Chondrocyte (in vitro differentiated cells): Measurements from ENCODE around the gene NMUR2. TPM values are rescaled to one million over a fixed set of nuclear protein-coding genes. Genes with fewer than 3 reads are reported as not detected.

Experiments
- DNase-seq: peaks from one replicate; pipeline ENCODE4 v3.0.0; 2021; ENCODE audit warnings: mixed read lengths, low spot score
- H3K27ac Mint-ChIP-seq: one replicate; pipeline ENCODE4 v1.8.0; 2021; ENCODE audit warnings: mild to moderate bottlenecking, moderate library complexity, mixed read lengths; ENCODE audit not compliant: unreplicated experiment
- H3K27me3 Mint-ChIP-seq: 2 replicates; pipeline ENCODE4 v1.8.0; 2021; ENCODE audit warnings: low read depth, mixed read lengths
- H3K36me3 Mint-ChIP-seq: 2 replicates; pipeline ENCODE4 v1.8.0; 2021; ENCODE audit warnings: low read depth, mixed read lengths
- H3K4me1 Mint-ChIP-seq: 2 replicates; pipeline ENCODE4 v1.8.0; 2021; ENCODE audit warnings: low read depth, mild to moderate bottlenecking, mixed read lengths
- H3K4me3 Mint-ChIP-seq: one replicate; pipeline ENCODE4 v1.8.0; 2021; ENCODE audit warnings: mild to moderate bottlenecking, moderate library complexity, mixed read lengths; ENCODE audit not compliant: unreplicated experiment
- H3K9me3 Mint-ChIP-seq: 2 replicates; pipeline ENCODE4 v1.8.0; 2021; ENCODE audit warnings: low read depth, mixed read lengths
- CTCF ChIP-seq: fragments of 200-600 bp; sonication (generic); IDR thresholded peaks from 2 replicates; pipeline ENCODE4 v1.5.0; 2021; ENCODE audit warnings: antibody characterized with exemption, mild to moderate bottlenecking, moderate library complexity
- total RNA-seq: library from RNA; stranded (reverse); gene quantifications from 3 replicates; pipeline ENCODE4 v1.2.1, GENCODE V29; 2021

Gene NMUR2
- total RNA-seq, 1 donor from 2014 or later, result not detected

DNA sequence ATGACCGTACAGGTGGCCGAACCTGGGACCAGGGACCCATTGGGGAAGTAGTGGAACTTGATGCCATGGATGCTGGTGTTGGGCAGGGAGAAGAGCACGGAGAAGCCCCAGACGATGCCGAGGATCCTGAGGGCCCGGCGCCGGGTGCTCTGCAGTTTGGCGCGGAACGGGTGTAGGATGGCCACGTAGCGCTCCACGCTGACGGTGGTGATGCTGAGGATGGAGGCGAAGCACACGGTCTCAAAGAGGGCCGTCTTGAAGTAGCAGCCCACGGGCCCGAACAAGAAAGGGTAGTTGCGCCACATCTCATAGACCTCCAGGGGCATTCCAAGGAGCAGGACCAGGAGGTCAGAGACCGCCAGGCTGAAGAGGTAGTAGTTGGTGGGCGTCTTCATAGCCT, 585 bp downstream of the NMUR2 start:
- H3K9me3 Mint-ChIP-seq, result peaks cover 12% of the 10 kb centered on the region
- no peak overlapping the region for H3K27ac Mint-ChIP-seq
- H3K4me1 Mint-ChIP-seq, result no peaks in the 10 kb centered on the region
- H3K27me3 Mint-ChIP-seq, result peaks cover 7% of the 10 kb centered on the region
- TF ChIP-seq CTCF, result no peak
- no peak overlapping the region for H3K4me3 Mint-ChIP-seq
- no peaks in the 10 kb centered on the region for H3K36me3 Mint-ChIP-seq
- peak; percentile 49 for DNase-seq

- Mint-ChIP-seq H3K27me3 (peaks cover 16% of the 10 kb centered on the region), H3K9me3 (peaks cover 3% of the 10 kb centered on the region), H3K4me1 (no peaks in the 10 kb centered on the region), H3K27ac (no peak overlapping the region), H3K4me3 (no peak overlapping the region), H3K36me3 (no peaks in the 10 kb centered on the region)
- no peak for DNase-seq
- no peak for TF ChIP-seq CTCF
Observed at GRCh38 chr5:152403046-152403445, 2.0 kb downstream of the NMUR2 start.

- peaks cover 18% of the 10 kb centered on the region for H3K27me3 Mint-ChIP-seq
- no peak for DNase-seq
- H3K4me3 Mint-ChIP-seq, result no peak overlapping the region
- no peaks in the 10 kb centered on the region for H3K9me3 Mint-ChIP-seq
- H3K36me3 Mint-ChIP-seq, result no peaks in the 10 kb centered on the region
- TF ChIP-seq CTCF, result no peak
- no peak overlapping the region for H3K27ac Mint-ChIP-seq
- H3K4me1 Mint-ChIP-seq, result no peaks in the 10 kb centered on the region
Observed at GRCh38 chr5:152400846-152401245, 4.2 kb downstream of the NMUR2 start.

- Mint-ChIP-seq H3K9me3 (no peaks in the 10 kb centered on the region), H3K4me3 (no peak overlapping the region)
Observed at GRCh38 chr5:152397581-152397980, 7.5 kb downstream of the NMUR2 start.

GRCh38 chr5:152393441-152393840, 11.6 kb downstream of the NMUR2 start:
- H3K4me1 Mint-ChIP-seq, result no peaks in the 10 kb centered on the region
- H3K36me3 Mint-ChIP-seq, result no peaks in the 10 kb centered on the region
- no peak for DNase-seq
- H3K9me3 Mint-ChIP-seq, result peaks cover 9% of the 10 kb centered on the region
- H3K27ac Mint-ChIP-seq, result no peak overlapping the region
- no peak for TF ChIP-seq CTCF
- peaks cover 8% of the 10 kb centered on the region for H3K27me3 Mint-ChIP-seq
- no peak overlapping the region for H3K4me3 Mint-ChIP-seq

More at GRCh38 chr5:152397581-152397980, 7.5 kb downstream of the NMUR2 start:
- TF ChIP-seq CTCF, result no peak
- no peaks in the 10 kb centered on the region for H3K4me1 Mint-ChIP-seq
- H3K27ac Mint-ChIP-seq, result no peak overlapping the region
- H3K36me3 Mint-ChIP-seq, result no peaks in the 10 kb centered on the region
- no peak for DNase-seq
- H3K27me3 Mint-ChIP-seq, result peaks cover 22% of the 10 kb centered on the region
